HCT116 (cell line): ENCODE data around the gene JSRP1. TPM values are rescaled to one million over a fixed set of nuclear protein-coding genes. Genes with fewer than 3 reads are reported as not detected.

Experiments
- ATAC-seq: fragments of 200-7000 bp; cut with Tn5 transposase; 2 replicates; pipeline ENCODE4 v1.9.1; 2020; ENCODE audit warnings: mild to moderate bottlenecking, moderate library complexity
- BruUV-seq: library from RNA; stranded (reverse); fragments of 400-500 nt; replicated peaks from 2 replicates; lab custom pipeline; 2021; lab: Mats Ljungman, UMichigan
- CTCF ChIA-PET: fragments of 300-600 bp; sonication (Branson Sonifier 250); formaldehyde crosslinking; loops from one replicate; lab custom pipeline; 2021; ENCODE audit warnings: antibody characterized with exemption; lab: Charles Lee
- POLR2A ChIA-PET: fragments of 300-600, 350-600 bp; sonication (Branson Sonifier 250); formaldehyde crosslinking; loops from one replicate; lab custom pipeline; 2021; ENCODE audit warnings: antibody characterized with exemption; lab: Charles Lee
- RAD21 ChIA-PET, 2 experiments: fragments of 300-600 bp; sonication (Branson Sonifier 250); formaldehyde crosslinking; loops; one replicate each; lab custom pipeline; 2023; ENCODE audit warnings: low total read pairs in 2 of 2; ENCODE audit not compliant: uncharacterized antibody in 2 of 2, unreplicated experiment in 2 of 2, low non-redundant PET in 1 of 2; lab: Charles Lee
- DNase-seq: peaks from one replicate; pipeline ENCODE4 v3.0.0-alpha.2; 2010; ENCODE audit warnings: low read depth, low spot score
- H2AFZ ChIP-seq: fragments of 200-600 bp; shearing (Covaris generic), sonication (generic); 2 replicates; pipeline ENCODE4 v1.6.1; 2017; ENCODE audit warnings: low read depth, mixed run types, mixed read lengths, antibody characterized with exemption, low read length; ENCODE audit not compliant: poor library complexity, severe bottlenecking
- H3K27ac ChIP-seq: 2 replicates; pipeline ENCODE4 v1.5.1; 2012; ENCODE audit warnings: low read depth, low read length
- H3K27me3 ChIP-seq: fragments of 200-600 bp; sonication (generic); 2 replicates; pipeline ENCODE4 v1.6.1; 2016; ENCODE audit warnings: mixed run types, low read length, mixed read lengths; ENCODE audit not compliant: insufficient read depth
- H3K36me3 ChIP-seq, 2 experiments: fragments of 200-500 bp in 1 of 2; fragments of 200-600 bp in 1 of 2; sonication (Bioruptor generic) in 1 of 2; sonication (generic) in 1 of 2; 2 replicates each; pipeline versions ENCODE4 v1.5.1 to v1.6.1; 2014 to 2016; ENCODE audit warnings: low read length in 2 of 2, inconsistent platforms in 1 of 2, mixed read lengths in 1 of 2, mixed run types in 1 of 2; ENCODE audit not compliant: insufficient read depth in 2 of 2, control insufficient read depth in 1 of 2
- H3K4me1 ChIP-seq, 2 experiments: fragments of 200-600 bp in 1 of 2; sonication (generic) in 1 of 2; 2 replicates each; pipeline versions ENCODE4 v1.5.1 to v1.6.1; 2012 to 2017; ENCODE audit warnings: low read length in 2 of 2, inconsistent platforms in 1 of 2, mild to moderate bottlenecking in 1 of 2, mixed read lengths in 1 of 2, mixed run types in 1 of 2, moderate library complexity in 1 of 2; ENCODE audit not compliant: insufficient read depth in 2 of 2, control insufficient read depth in 1 of 2
- H3K4me2 ChIP-seq: fragments of 200-600 bp; sonication (generic); 2 replicates; pipeline ENCODE4 v1.6.1; 2017; ENCODE audit warnings: mixed run types, low read length, mixed read lengths
- H3K4me3 ChIP-seq, 2 experiments: fragments of 200-600 bp in 1 of 2; sonication (generic) in 1 of 2; replicated peaks in 1 of 2; 2 replicates each; pipeline ENCODE4 v1.5.1; 2011 to 2016; ENCODE audit warnings: low read length in 2 of 2, control low read depth in 1 of 2, low read depth in 1 of 2, mild to moderate bottlenecking in 1 of 2, mixed read lengths in 1 of 2, mixed run types in 1 of 2
- H3K79me2 ChIP-seq: fragments of 200-600 bp; sonication (generic); 2 replicates; pipeline ENCODE4 v1.6.1; 2017; ENCODE audit warnings: mild to moderate bottlenecking, mixed run types, low read length, moderate library complexity, mixed read lengths; ENCODE audit not compliant: insufficient read depth
- H3K9ac ChIP-seq: fragments of 200-600 bp; sonication (generic); 2 replicates; pipeline ENCODE4 v1.6.1; 2016; ENCODE audit warnings: low read length, mixed read lengths
- H3K9me2 ChIP-seq: fragments of 200-600 bp; sonication (generic), shearing (Covaris generic); 2 replicates; pipeline ENCODE4 v1.6.1; 2017; ENCODE audit warnings: mixed run types, mild to moderate bottlenecking, moderate library complexity; ENCODE audit not compliant: insufficient read depth
- H3K9me3 ChIP-seq, 2 experiments: fragments of 200-500 bp in 1 of 2; fragments of 200-600 bp in 1 of 2; sonication (Bioruptor generic) in 1 of 2; sonication (generic) in 1 of 2; 2 replicates each; pipeline ENCODE4 v1.6.1; 2014 to 2017; ENCODE audit warnings: low read length in 2 of 2, mixed read lengths in 2 of 2, inconsistent platforms in 1 of 2, low read depth in 1 of 2, mild to moderate bottlenecking in 1 of 2, mixed run types in 1 of 2, moderate library complexity in 1 of 2; ENCODE audit not compliant: control insufficient read depth in 1 of 2, insufficient read depth in 1 of 2
- H4K20me1 ChIP-seq: fragments of 200-600 bp; sonication (generic), shearing (Covaris generic); 2 replicates; pipeline ENCODE4 v1.6.1; 2017; ENCODE audit warnings: mixed run types, mild to moderate bottlenecking, moderate library complexity; ENCODE audit not compliant: insufficient read depth
- CEBPB ChIP-seq: IDR thresholded peaks from 2 replicates; pipeline ENCODE4 v1.6.1; 2012; ENCODE audit warnings: low read depth
- EGR1 ChIP-seq: IDR thresholded peaks from 2 replicates; pipeline ENCODE4 v1.6.1; 2012; ENCODE audit warnings: low read depth
- ELF1 ChIP-seq: IDR thresholded peaks from 2 replicates; pipeline ENCODE4 v1.6.1; 2012; ENCODE audit warnings: low read depth, borderline replicate concordance
- EZH2 ChIP-seq: fragments of 200-600 bp; sonication (generic); IDR thresholded peaks from 2 replicates; pipeline ENCODE4 v1.6.1; 2017; ENCODE audit warnings: antibody characterized with exemption, mixed run types
- EZH2phosphoT487 ChIP-seq: fragments of 200-600 bp; IDR thresholded peaks from 2 replicates; pipeline ENCODE4 v1.6.1; 2018; ENCODE audit warnings: antibody characterized with exemption, borderline replicate concordance
- FOSL1 ChIP-seq: IDR thresholded peaks from 2 replicates; pipeline ENCODE4 v1.6.1; 2012; ENCODE audit warnings: low read depth
- POLR2A ChIP-seq: IDR thresholded peaks from 2 replicates; pipeline ENCODE4 v1.7.0; 2011; ENCODE audit warnings: borderline replicate concordance; ENCODE audit not compliant: insufficient read depth, insufficient read length; ENCODE audit errors: extremely low read depth
- POLR2AphosphoS5 ChIP-seq: IDR thresholded peaks from 2 replicates; pipeline ENCODE4 v1.6.1; 2011; ENCODE audit warnings: mild to moderate bottlenecking, low read depth, low read length, moderate library complexity
- SIN3A ChIP-seq: IDR thresholded peaks from 2 replicates; pipeline ENCODE4 v1.6.1; 2012; ENCODE audit warnings: low read depth
- SRF ChIP-seq: IDR thresholded peaks from 2 replicates; pipeline ENCODE4 v1.6.1; 2012; ENCODE audit warnings: low read depth
- YY1 ChIP-seq: IDR thresholded peaks from 2 replicates; pipeline ENCODE4 v1.6.1; 2011; ENCODE audit warnings: low read length, low read depth, moderate library complexity, mild to moderate bottlenecking; ENCODE audit not compliant: insufficient replicate concordance; ENCODE audit errors: extremely low read depth
- ZFX ChIP-seq: fragments of 450-650 bp; IDR thresholded peaks from 2 replicates; pipeline ENCODE4 v1.6.1; 2017
- ZNF274 ChIP-seq: fragments of 200-500 bp; sonication (Bioruptor generic); IDR thresholded peaks from 2 replicates; pipeline ENCODE4 v1.6.1; 2014; ENCODE audit warnings: mild to moderate bottlenecking, low read depth, low read length, inconsistent platforms
- intact Hi-C: fragments of 100-400 bp; cut with micrococcal nuclease; formaldehyde crosslinking; loops from 2 replicates; pipeline ENCODE4 v1.10.0; 2022
- total RNA-seq: library from RNA; stranded (reverse); gene quantifications from one replicate; pipeline ENCODE4 v1.2.1, GENCODE V29; 2021; ENCODE audit not compliant: unreplicated experiment
- TF ChIP-seq, protein P1 (sequence below), 3 experiments: fragments of 200-600 bp in 1 of 3; sonication (generic) in 1 of 3; IDR thresholded peaks in 2 of 3; conservative IDR thresholded peaks in 1 of 3; 2 replicates each; pipeline ENCODE4 v1.5.1; 2012 to 2017; ENCODE audit warnings: low read depth in 2 of 3, low read length in 2 of 3, antibody characterized with exemption in 1 of 3, borderline replicate concordance in 1 of 3, control low read depth in 1 of 3, mild to moderate bottlenecking in 1 of 3, mixed read lengths in 1 of 3, mixed run types in 1 of 3, moderate library complexity in 1 of 3; ENCODE audit not compliant: insufficient read depth in 1 of 3
- TF ChIP-seq, protein P2 (sequence below): IDR thresholded peaks from 2 replicates; pipeline ENCODE4 v1.6.1; 2012
- TF ChIP-seq, protein P3 (sequence below): IDR thresholded peaks from 2 replicates; pipeline ENCODE4 v1.6.1; 2012; ENCODE audit warnings: low read depth
- TF ChIP-seq, protein P4 (sequence below): IDR thresholded peaks from 2 replicates; pipeline ENCODE4 v1.6.1; 2012

JSRP1 gene
- total RNA-seq, 1 experiment from 2014 or later: 0.30 TPM

DNA sequence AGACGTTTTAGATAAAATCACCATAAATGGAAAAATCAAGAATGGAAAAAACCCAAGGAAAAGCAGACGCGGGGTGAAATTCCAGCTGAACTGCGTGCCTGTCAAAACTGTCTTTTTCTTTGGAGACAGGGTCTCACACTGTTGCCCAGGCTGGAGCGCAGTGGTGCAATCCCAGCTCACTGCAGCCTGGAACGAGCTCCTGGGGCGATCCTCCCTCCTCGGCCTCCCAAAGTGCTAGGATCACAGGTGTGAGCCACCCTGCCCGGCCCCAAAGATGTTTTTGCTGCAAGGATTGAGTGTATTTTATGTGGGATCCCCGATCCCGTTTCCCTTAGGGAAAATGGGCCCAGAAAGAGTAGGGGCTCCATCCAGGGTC lies 26.6 kb upstream of the JSRP1 start:
- CTCF ChIA-PET: no interaction called here

More for the DNA sequence above, 26.6 kb upstream of the JSRP1 start:
- DNase-seq (no peak), ATAC-seq (no peak)
- no peak overlapping the region for H3K27ac ChIP-seq
- RAD21 ChIA-PET: no interaction called here
- no peak overlapping the region for H3K4me2 ChIP-seq
- H3K4me3 ChIP-seq: no peak overlapping the region
- H3K27me3 ChIP-seq: no peaks in the 10 kb centered on the region
- no peaks in the 10 kb centered on the region for H3K9me3 ChIP-seq
- no peaks in the 10 kb centered on the region for H3K9me2 ChIP-seq
- intact Hi-C loops: no loop called here
- H3K79me2 ChIP-seq: no peaks in the 10 kb centered on the region
- H3K4me1 ChIP-seq: no peaks in the 10 kb centered on the region
- TF ChIP-seq EZH2 (no peak), FOSL1 (no peak), YY1 (no peak), ZNF274 (no peak), EZH2phosphoT487 (no peak), POLR2A (no peak), CEBPB (no peak), ZFX (no peak), SIN3A (no peak), POLR2AphosphoS5 (no peak), SRF (no peak), EGR1 (no peak), ELF1 (no peak)
- TF ChIP-seq, protein P1, sequence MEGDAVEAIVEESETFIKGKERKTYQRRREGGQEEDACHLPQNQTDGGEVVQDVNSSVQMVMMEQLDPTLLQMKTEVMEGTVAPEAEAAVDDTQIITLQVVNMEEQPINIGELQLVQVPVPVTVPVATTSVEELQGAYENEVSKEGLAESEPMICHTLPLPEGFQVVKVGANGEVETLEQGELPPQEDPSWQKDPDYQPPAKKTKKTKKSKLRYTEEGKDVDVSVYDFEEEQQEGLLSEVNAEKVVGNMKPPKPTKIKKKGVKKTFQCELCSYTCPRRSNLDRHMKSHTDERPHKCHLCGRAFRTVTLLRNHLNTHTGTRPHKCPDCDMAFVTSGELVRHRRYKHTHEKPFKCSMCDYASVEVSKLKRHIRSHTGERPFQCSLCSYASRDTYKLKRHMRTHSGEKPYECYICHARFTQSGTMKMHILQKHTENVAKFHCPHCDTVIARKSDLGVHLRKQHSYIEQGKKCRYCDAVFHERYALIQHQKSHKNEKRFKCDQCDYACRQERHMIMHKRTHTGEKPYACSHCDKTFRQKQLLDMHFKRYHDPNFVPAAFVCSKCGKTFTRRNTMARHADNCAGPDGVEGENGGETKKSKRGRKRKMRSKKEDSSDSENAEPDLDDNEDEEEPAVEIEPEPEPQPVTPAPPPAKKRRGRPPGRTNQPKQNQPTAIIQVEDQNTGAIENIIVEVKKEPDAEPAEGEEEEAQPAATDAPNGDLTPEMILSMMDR (IDR thresholded peaks at IDR 0.05 in 2 of 3, conservative IDR thresholded peaks at IDR 0.05 in 1 of 3; ENCODE audit: borderline replicate concordance in 1 of 3, insufficient read depth in 1 of 3, low read depth in 2 of 3, low read length in 2 of 3): no peak
- TF ChIP-seq, protein P2, sequence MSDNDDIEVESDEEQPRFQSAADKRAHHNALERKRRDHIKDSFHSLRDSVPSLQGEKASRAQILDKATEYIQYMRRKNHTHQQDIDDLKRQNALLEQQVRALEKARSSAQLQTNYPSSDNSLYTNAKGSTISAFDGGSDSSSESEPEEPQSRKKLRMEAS: no peak
- TF ChIP-seq, protein P3, sequence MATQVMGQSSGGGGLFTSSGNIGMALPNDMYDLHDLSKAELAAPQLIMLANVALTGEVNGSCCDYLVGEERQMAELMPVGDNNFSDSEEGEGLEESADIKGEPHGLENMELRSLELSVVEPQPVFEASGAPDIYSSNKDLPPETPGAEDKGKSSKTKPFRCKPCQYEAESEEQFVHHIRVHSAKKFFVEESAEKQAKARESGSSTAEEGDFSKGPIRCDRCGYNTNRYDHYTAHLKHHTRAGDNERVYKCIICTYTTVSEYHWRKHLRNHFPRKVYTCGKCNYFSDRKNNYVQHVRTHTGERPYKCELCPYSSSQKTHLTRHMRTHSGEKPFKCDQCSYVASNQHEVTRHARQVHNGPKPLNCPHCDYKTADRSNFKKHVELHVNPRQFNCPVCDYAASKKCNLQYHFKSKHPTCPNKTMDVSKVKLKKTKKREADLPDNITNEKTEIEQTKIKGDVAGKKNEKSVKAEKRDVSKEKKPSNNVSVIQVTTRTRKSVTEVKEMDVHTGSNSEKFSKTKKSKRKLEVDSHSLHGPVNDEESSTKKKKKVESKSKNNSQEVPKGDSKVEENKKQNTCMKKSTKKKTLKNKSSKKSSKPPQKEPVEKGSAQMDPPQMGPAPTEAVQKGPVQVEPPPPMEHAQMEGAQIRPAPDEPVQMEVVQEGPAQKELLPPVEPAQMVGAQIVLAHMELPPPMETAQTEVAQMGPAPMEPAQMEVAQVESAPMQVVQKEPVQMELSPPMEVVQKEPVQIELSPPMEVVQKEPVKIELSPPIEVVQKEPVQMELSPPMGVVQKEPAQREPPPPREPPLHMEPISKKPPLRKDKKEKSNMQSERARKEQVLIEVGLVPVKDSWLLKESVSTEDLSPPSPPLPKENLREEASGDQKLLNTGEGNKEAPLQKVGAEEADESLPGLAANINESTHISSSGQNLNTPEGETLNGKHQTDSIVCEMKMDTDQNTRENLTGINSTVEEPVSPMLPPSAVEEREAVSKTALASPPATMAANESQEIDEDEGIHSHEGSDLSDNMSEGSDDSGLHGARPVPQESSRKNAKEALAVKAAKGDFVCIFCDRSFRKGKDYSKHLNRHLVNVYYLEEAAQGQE: no peak
- TF ChIP-seq, protein P4, sequence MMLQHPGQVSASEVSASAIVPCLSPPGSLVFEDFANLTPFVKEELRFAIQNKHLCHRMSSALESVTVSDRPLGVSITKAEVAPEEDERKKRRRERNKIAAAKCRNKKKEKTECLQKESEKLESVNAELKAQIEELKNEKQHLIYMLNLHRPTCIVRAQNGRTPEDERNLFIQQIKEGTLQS: no peak
- TF ChIP-seq, all 23 proteins: peak for 0
- Histone ChIP-seq H2AFZ (no peak overlapping the region), H4K20me1 (no peaks in the 10 kb centered on the region), H3K36me3 (no peaks in the 10 kb centered on the region), H3K9ac (no peak overlapping the region)
- no TSS peak for BruUV-seq
- POLR2A ChIA-PET: no interaction called here
